Measurements from ENCODE around the gene CBR3.

DNA sequence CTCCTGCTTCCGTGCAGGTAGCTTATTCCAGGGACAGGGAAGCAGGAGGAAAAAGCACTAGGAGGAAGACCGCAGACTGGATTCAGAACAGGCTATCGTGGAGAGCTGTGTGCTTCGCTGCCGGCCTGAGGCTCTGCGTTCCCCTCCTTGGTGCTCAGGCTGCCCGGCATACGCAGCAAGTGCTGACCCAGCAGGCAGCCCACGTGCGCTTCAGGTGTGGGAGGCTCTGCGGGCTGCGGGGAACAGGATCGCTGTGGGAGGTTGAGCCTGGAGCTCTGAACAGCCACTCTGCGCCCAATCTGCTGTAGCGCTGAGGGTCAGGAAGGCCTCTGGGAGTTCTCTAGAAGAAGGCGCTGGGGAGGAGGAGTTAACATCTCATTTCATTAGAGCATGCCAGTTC, 49.7 kb downstream of the CBR3 start:
- no peak for TF ChIP-seq ZNF639 (tag by site-specific recombination; IDR thresholded peaks at IDR 0.05)
- TF ChIP-seq ZNF133 (tag by site-specific recombination; IDR thresholded peaks at IDR 0.05): no peak
